Heart left ventricle (tissue), 16 donors: ENCODE results near the gene BRF1. TPM values are rescaled to one million over a fixed set of nuclear protein-coding genes. Genes with fewer than 3 reads are reported as not detected.
A peak's percentile ranks its signal among the peaks of the same experiment; 100 is the strongest.

Experiments used
- ATAC-seq, 4 donors: fragments of 200-7000 bp; cut with Tn5 transposase; one replicate each; pipeline ENCODE4 v1.9.1; 2020 to 2022; ENCODE audit warnings: moderate library complexity in 4 of 4, mild to moderate bottlenecking in 3 of 4, moderate number of reproducible peaks in 1 of 4
- DNase-seq, 5 donors: peaks; one replicate each; pipeline ENCODE4 v3.0.0-alpha.2; 2020
- H3K27ac ChIP-seq, 12 donors: fragments of 200-600 bp; sonication (generic) in 4 of 12; one replicate each; pipeline versions ENCODE4 v1.5.0 to v1.8.0; 2016 to 2022; ENCODE audit warnings: mild to moderate bottlenecking in 2 of 12
- H3K27me3 ChIP-seq, 9 donors: fragments of 200-600 bp; sonication (generic) in 2 of 9; one replicate each; pipeline versions ENCODE4 v1.5.1 to v1.8.0; 2016 to 2022; ENCODE audit warnings: mild to moderate bottlenecking in 3 of 9
- H3K36me3 ChIP-seq, 9 donors: fragments of 200-600 bp; sonication (generic) in 2 of 9; one replicate each; pipeline versions ENCODE4 v1.5.0 to v1.8.0; 2018 to 2022; ENCODE audit warnings: mild to moderate bottlenecking in 2 of 9
- H3K4me1 ChIP-seq, 12 donors: fragments of 200-600 bp; sonication (generic) in 4 of 12; one replicate each; pipeline versions ENCODE4 v1.5.0 to v1.8.0; 2016 to 2022; ENCODE audit warnings: mild to moderate bottlenecking in 3 of 12
- H3K4me3 ChIP-seq, 12 donors: fragments of 200-600 bp; sonication (generic) in 4 of 12; one replicate each; pipeline versions ENCODE4 v1.5.0 to v1.8.0; 2017 to 2022; ENCODE audit warnings: mild to moderate bottlenecking in 9 of 12, moderate library complexity in 4 of 12
- H3K9me3 ChIP-seq, 12 donors: fragments of 200-600 bp; sonication (generic) in 4 of 12; one replicate each; pipeline versions ENCODE4 v1.5.0 to v1.8.0; 2016 to 2022; ENCODE audit warnings: mild to moderate bottlenecking in 1 of 12
- POLR2A ChIP-seq, 2 donors: fragments of 450-650 bp; IDR thresholded peaks; one replicate each; pipeline ENCODE4 v1.6.1; 2017; ENCODE audit warnings: antibody characterized with exemption in 2 of 2, mild to moderate bottlenecking in 2 of 2, moderate library complexity in 2 of 2
- WGBS, 4 donors: extraction: QIAGEN DNeasy Blood & Tissue Kit in 2 of 4; methylation state at CpG; one replicate each; pipeline versions ENCODE4 v1.1.5 to v1.1.7; 2013 to 2018; 5-methylcytosine and 5-hydroxymethylcytosine counted together
- intact Hi-C, 10 donors: fragments of 100-400 bp; cut with DNase I; formaldehyde crosslinking; loops; one replicate each; pipeline versions ENCODE4 v1.11.1 to v1.14.2; 2022
- polyA plus RNA-seq, 2 donors: library from polyadenylated mRNA; stranded (reverse); fragments of 200-250 nt; gene quantifications; one replicate each; pipeline ENCODE4 v1.2.3, GENCODE V29; 2013
- total RNA-seq, 9 donors: library from RNA; depleted of rRNA in 2 of 9; stranded (reverse); fragments of >200 nt in 2 of 9; fragmentation: NEBNext Ultra II Directional in 3 of 9; extraction: Animal tissue kit (Norgen Biotek cat#: 25700) in 3 of 9; gene quantifications; one replicate each; pipeline versions ENCODE4 v1.1.0 to v1.2.4, GENCODE V29; 2016 to 2023
- TF ChIP-seq, protein P1 (sequence below), 12 donors: fragments of 200-600 bp; sonication (generic) in 4 of 12; IDR thresholded peaks; one replicate each; pipeline versions ENCODE4 v1.5.0 to v1.8.0; 2018 to 2022; ENCODE audit warnings: antibody characterized with exemption in 12 of 12, mild to moderate bottlenecking in 5 of 12
- donor health status: ischemic (EF 13 %, LVEDD 7.1; RV severe dilation, severe dysfunction).
- donor health status: healthy with polysubstance abuse.
- donor health status: DM: no; HTN: yes; CAD: no.
- donor health status: DM: no; HTN: no; CAD: no.
- donor health status: ischemic (EF 25% LVEDD 6.9; RV normal size, moderate dysfunction).
- donor health status: ischemic (EF 25% LVEDD 5.7; RV mildly dilated, moderate dysfunction).
- donor health status: healthy.
- donor health status: DM: yes; HTN: yes; CAD: no.
- donor health status: ischemic (EF 35%, LVEDD 5.7; RV mildly dilated, moderate dysfunction).
- donor health status: nonischemic (EF 11% LVEDD 7.7; RV severe dilation, severe dysfunction).
- donor health status: DM: yes; HTN: yes; CAD: no.
- donor health status: PGD.
- donor health status: ischemic (EF 29% LVEDD 5.4; RV normal size, mild dysfunction).
- donor health status: nonischemic (EF 23%, LVEDD 6.1; RV moderate dilation, normal function).

Gene BRF1
- total and polyA plus RNA-seq, 11 donors, result 13.3 to 25.3 (median 18.7) TPM

DNA sequence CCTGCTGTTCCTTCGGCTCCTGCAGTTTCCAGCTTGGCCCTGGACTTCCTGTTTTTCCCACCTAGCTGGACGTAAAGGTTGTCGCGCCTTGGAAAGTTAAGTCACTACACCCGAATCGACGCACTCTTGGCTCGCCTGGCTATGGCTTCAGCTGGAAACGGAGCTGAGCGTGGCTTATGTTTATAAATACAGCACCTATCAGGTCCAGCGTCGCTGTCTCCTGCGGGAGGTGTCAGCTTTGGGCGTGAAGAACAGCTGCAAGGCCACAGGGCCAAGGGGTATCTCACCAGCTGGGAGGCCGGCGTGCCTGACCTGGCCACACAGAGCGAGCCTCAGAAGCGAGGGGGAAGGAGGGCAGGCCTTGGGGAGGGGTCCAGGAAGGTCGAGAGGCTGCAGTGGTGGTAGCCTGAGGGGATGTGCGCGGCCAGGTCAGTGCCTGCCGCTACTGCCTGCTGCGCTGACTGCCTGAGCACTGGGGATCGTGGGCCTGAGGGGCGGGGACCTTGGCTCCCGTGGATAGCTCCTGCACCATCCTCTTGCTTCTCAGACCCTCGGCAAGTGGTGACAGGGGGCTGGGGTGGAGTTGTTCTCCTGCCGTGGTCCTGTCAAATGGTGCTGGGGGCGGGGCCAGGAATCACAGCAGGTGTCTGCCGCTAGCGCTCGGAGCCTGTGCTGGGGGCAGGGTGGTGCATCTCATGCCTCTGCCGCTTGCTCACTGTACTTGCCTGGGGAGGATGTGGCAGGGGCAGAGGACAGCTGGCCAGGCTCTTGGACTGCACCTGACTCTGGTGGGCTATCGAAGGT lies 26.3 kb upstream of the BRF1 start:
- Histone ChIP-seq H3K27ac (peak overlapping the region in 9 of 12 donors; percentile 24 to 84 (median 39)), H3K4me1 (peaks cover 19 to 91% (median 75%) of the 10 kb centered on the region in 12 donors), H3K4me3 (peak overlapping the region in 1 of 12 donors; percentile 12), H3K9me3 (peaks cover 0 to 4% (median 0%) of the 10 kb centered on the region in 12 donors), H3K36me3 (no peaks in the 10 kb centered on the region), H3K27me3 (no peaks in the 10 kb centered on the region)
- peak in 2 of 5 donors; percentile 64 to 72 for DNase-seq
- TF ChIP-seq, protein P1, sequence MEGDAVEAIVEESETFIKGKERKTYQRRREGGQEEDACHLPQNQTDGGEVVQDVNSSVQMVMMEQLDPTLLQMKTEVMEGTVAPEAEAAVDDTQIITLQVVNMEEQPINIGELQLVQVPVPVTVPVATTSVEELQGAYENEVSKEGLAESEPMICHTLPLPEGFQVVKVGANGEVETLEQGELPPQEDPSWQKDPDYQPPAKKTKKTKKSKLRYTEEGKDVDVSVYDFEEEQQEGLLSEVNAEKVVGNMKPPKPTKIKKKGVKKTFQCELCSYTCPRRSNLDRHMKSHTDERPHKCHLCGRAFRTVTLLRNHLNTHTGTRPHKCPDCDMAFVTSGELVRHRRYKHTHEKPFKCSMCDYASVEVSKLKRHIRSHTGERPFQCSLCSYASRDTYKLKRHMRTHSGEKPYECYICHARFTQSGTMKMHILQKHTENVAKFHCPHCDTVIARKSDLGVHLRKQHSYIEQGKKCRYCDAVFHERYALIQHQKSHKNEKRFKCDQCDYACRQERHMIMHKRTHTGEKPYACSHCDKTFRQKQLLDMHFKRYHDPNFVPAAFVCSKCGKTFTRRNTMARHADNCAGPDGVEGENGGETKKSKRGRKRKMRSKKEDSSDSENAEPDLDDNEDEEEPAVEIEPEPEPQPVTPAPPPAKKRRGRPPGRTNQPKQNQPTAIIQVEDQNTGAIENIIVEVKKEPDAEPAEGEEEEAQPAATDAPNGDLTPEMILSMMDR (IDR thresholded peaks at IDR 0.05), result no peak
- no peak for TF ChIP-seq POLR2A (IDR thresholded peaks at IDR 0.05)
- intact Hi-C loops, result no loop called here
- ATAC-seq, result peak; percentile 24 to 53 (median 46)
- WGBS, 4 donors, result 59 to 74% (median 60%) methylated on average over 29 to 34 of the region's 34 CpGs

DNA sequence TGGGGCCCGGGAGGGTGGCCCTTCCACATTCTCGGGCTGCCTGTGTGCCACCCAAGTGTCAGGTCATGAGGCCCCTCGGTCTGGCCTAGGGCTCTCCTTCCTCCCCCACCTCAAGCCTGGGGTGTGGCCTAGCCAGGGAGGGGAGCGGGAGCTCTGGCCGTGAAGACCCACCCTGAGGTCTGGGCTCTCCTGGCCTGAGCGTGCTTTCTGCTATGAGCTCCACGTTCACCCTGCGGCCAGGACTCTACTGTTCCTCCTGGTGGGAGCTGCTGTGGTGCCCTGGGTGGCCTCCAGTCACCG lies 25.7 kb upstream of the BRF1 start:
- TF ChIP-seq POLR2A (IDR thresholded peaks at IDR 0.05), result no peak
- TF ChIP-seq, protein P1 (IDR thresholded peaks at IDR 0.05), result no peak
- peaks cover 0 to 2% (median 0%) of the 10 kb centered on the region in 12 donors for H3K9me3 ChIP-seq
- H3K36me3 ChIP-seq, result no peaks in the 10 kb centered on the region
- no peak overlapping the region for H3K4me3 ChIP-seq
- ATAC-seq, result no peak
- no peak for DNase-seq
- H3K27me3 ChIP-seq, result no peaks in the 10 kb centered on the region
- WGBS, 4 donors, result 67 to 80% (median 75%) methylated on average over 3 to 9 of the region's 9 CpGs
- H3K4me1 ChIP-seq, result peaks cover 19 to 87% (median 74%) of the 10 kb centered on the region in 12 donors
- peak overlapping the region in 7 of 12 donors; percentile 24 to 84 (median 57) for H3K27ac ChIP-seq
- intact Hi-C loops, result no loop called here

DNA sequence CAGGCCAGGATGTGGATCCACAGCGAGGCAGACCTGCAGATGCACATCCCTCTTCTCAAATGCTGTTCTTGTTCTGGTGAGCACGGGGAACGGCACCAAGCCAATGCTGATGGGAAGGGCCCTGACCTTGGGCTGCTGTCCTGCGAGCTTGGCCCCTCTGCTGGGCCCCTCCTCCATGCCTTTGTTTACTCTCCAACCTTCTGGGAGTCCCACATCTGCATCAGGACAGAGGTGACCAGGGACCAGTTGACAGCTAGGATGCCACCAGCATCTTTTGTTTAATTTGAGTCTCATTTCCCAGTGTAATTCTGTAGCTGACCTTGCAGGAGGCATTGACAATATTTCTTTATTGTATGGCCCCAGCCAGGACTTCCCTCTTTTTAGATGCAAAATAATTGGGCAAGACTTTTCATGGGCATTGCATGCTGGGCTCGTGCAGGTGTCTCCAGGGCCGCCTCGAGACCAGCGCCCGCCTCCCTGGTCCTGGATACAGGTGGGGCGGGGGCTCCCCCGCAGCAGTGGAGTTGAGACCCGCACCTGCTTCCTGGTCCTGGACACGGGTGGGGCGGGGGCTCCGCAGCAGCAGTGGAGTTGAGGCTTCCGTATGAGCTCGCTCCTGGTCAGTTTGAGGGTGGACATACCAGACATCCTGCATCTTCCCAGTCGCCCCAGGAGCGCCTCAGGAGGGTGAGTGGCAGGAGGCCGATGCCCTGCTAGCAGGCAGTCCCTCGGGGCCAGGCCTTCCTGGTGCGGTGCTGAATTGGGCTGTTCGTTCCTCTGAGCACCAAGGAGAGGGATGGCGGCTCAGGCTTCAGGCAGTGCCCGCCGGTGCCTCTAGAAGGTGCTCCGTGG lies 25.1 kb upstream of the BRF1 start:
- intact Hi-C loops, result no loop called here
- Histone ChIP-seq H3K4me1 (peaks cover 19 to 86% (median 74%) of the 10 kb centered on the region in 12 donors), H3K9me3 (no peaks in the 10 kb centered on the region), H3K4me3 (no peak overlapping the region), H3K36me3 (no peaks in the 10 kb centered on the region), H3K27ac (peak overlapping the region in 7 of 12 donors; percentile 24 to 84 (median 57)), H3K27me3 (no peaks in the 10 kb centered on the region)
- TF ChIP-seq, protein P1 (IDR thresholded peaks at IDR 0.05), result no peak
- no peak for TF ChIP-seq POLR2A (IDR thresholded peaks at IDR 0.05)
- no peak for ATAC-seq
- peak in 1 of 5 donors; percentile 49 for DNase-seq
- 83 to 87% (median 85%) methylated on average over 22 to 27 of the region's 27 CpGs for WGBS, 4 donors

DNA sequence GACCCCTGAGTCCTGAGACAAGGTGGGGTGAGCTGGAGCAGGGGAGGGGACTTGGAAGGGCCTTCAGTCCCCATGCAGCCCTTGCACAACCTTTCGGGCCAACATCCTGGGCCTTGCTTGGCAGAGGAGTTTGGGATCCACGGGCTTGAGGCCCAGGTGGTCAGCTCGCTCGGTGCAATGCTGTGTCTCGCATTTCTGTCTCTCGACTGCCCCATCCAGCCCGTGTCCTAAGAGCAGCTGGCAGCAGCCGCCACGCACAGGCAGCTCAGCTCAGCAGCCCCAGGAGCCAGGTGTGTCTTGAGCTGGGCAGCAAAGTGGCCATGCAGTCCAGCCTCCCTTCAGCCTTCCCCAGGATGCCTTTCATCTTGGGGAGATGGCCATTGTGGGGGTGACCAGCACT lies 24.5 kb upstream of the BRF1 start:
- intact Hi-C loops, result no loop called here

More for the DNA sequence above, 24.5 kb upstream of the BRF1 start:
- Histone ChIP-seq H3K27me3 (no peaks in the 10 kb centered on the region), H3K4me3 (no peak overlapping the region), H3K4me1 (peaks cover 19 to 80% (median 69%) of the 10 kb centered on the region in 12 donors), H3K27ac (peak overlapping the region in 6 of 12 donors; percentile 56 to 84 (median 73)), H3K9me3 (no peaks in the 10 kb centered on the region), H3K36me3 (no peaks in the 10 kb centered on the region)
- TF ChIP-seq, protein P1 (IDR thresholded peaks at IDR 0.05), result no peak
- TF ChIP-seq POLR2A (IDR thresholded peaks at IDR 0.05), result no peak
- no peak for ATAC-seq
- WGBS, 4 donors, result 63 to 77% (median 74%) methylated on average over 9 of the region's 9 CpGs
- no peak for DNase-seq
